HepG2 (cell line): ENCODE data around the gene RABEPK. TPM values are rescaled to one million over a fixed set of nuclear protein-coding genes. Genes with fewer than 3 reads are reported as not detected.

Experiments
- EHMT2 ChIP-seq: fragments of 200-600 bp; sonication (generic); IDR thresholded peaks from 2 replicates; pipeline ENCODE4 v1.7.0; 2017; ENCODE audit warnings: antibody characterized with exemption, low read depth, low read length, borderline replicate concordance
- FOXJ3 ChIP-seq: sonication (generic); formaldehyde crosslinking; IDR thresholded peaks from 2 replicates; pipeline ENCODE4 v1.4.0; 2020; ENCODE audit warnings: missing genetic modification reagents, mild to moderate bottlenecking, borderline replicate concordance
- KMT2A ChIP-seq: sonication (generic); formaldehyde crosslinking; IDR thresholded peaks from 2 replicates; pipeline ENCODE4 v1.4.0; 2020; ENCODE audit warnings: missing genetic modification reagents
- LCORL ChIP-seq, 2 experiments: fragments of 450-650 bp in 1 of 2; sonication (generic) in 1 of 2; formaldehyde crosslinking in 1 of 2; IDR thresholded peaks; 2 replicates each; pipeline versions ENCODE4 v1.5.0 to v1.6.1; 2017 to 2020; ENCODE audit warnings: antibody characterized with exemption in 1 of 2, missing genetic modification reagents in 1 of 2
- MYC ChIP-seq: sonication (generic); formaldehyde crosslinking; IDR thresholded peaks from 2 replicates; pipeline ENCODE4 v1.9.0; 2021; ENCODE audit warnings: missing genetic modification reagents, borderline replicate concordance
- MYPOP ChIP-seq: sonication (generic); formaldehyde crosslinking; IDR thresholded peaks from 2 replicates; pipeline ENCODE4 v1.8.1; 2023; ENCODE audit warnings: mild to moderate bottlenecking, moderate library complexity, missing genetic modification reagents
- NFAT5 ChIP-seq: sonication (generic); formaldehyde crosslinking; IDR thresholded peaks from 2 replicates; pipeline ENCODE4 v1.4.0; 2020; ENCODE audit warnings: missing genetic modification reagents
- NR2C2 ChIP-seq: sonication (generic); formaldehyde crosslinking; IDR thresholded peaks from 2 replicates; pipeline ENCODE4 v1.4.0; 2020; ENCODE audit warnings: missing genetic modification reagents, mild to moderate bottlenecking, moderate library complexity, borderline replicate concordance
- PBX3 ChIP-seq: sonication (generic); formaldehyde crosslinking; IDR thresholded peaks from 2 replicates; pipeline ENCODE4 v1.8.1; 2023; ENCODE audit warnings: missing genetic modification reagents, inconsistent platforms, borderline replicate concordance
- PCBP2 ChIP-seq: fragments of 200-400 bp; formaldehyde crosslinking; optimal IDR thresholded peaks from 2 replicates; pipeline ENCODE3; 2018; ENCODE audit warnings: low read length, low read depth; ENCODE audit not compliant: poor library complexity, severe bottlenecking
- POGK ChIP-seq: sonication (generic); formaldehyde crosslinking; conservative IDR thresholded peaks from 2 replicates; pipeline ENCODE4 v1.8.0; 2022; ENCODE audit warnings: mild to moderate bottlenecking, moderate library complexity, missing genetic modification reagents
- POLR2A ChIP-seq, 2 experiments: IDR thresholded peaks; 2 replicates each; pipeline ENCODE4 v1.6.1; 2011; ENCODE audit warnings: low read depth in 2 of 2, low read length in 2 of 2, mild to moderate bottlenecking in 1 of 2, moderate library complexity in 1 of 2; ENCODE audit not compliant: insufficient read depth in 1 of 2
- RFXAP ChIP-seq: sonication (generic); formaldehyde crosslinking; IDR thresholded peaks from 2 replicates; pipeline ENCODE4 v1.4.0; 2020; ENCODE audit warnings: missing genetic modification reagents, borderline replicate concordance
- SMYD3 ChIP-seq: sonication (generic); formaldehyde crosslinking; IDR thresholded peaks from 2 replicates; pipeline ENCODE4 v1.8.1; 2023; ENCODE audit warnings: mild to moderate bottlenecking, missing genetic modification reagents
- SP140L ChIP-seq: sonication (generic); formaldehyde crosslinking; IDR thresholded peaks from 2 replicates; pipeline ENCODE4 v1.4.0; 2020; ENCODE audit warnings: missing genetic modification reagents, borderline replicate concordance
- TFAP4 ChIP-seq: sonication (generic); IDR thresholded peaks from 2 replicates; pipeline ENCODE4 v1.6.1; 2016; ENCODE audit warnings: low read depth, borderline replicate concordance
- ZNF30 ChIP-seq: sonication (generic); formaldehyde crosslinking; IDR thresholded peaks from 2 replicates; pipeline ENCODE4 v1.5.0; 2020; ENCODE audit warnings: mild to moderate bottlenecking, missing genetic modification reagents
- ZNF496 ChIP-seq: sonication (generic); formaldehyde crosslinking; IDR thresholded peaks from 2 replicates; pipeline ENCODE4 v1.8.1; 2023; ENCODE audit warnings: mild to moderate bottlenecking, moderate library complexity, missing genetic modification reagents; ENCODE audit not compliant: insufficient replicate concordance
- polyA plus RNA-seq, 8 experiments: library from polyadenylated mRNA; depleted of rRNA in 3 of 8; stranded (reverse) in 7 of 8; unstranded in 1 of 8; fragments of >200 nt; fragmentation: Illumina TruSeq in 4 of 8; extraction: Trizol in 4 of 8; gene quantifications; 2 replicates each; pipeline versions ENCODE4 v1.2.1 to v1.2.3, GENCODE V29; 2011 to 2016; ENCODE audit warnings: low read depth in 4 of 8, missing spikeins in 1 of 8, mixed read lengths in 1 of 8; ENCODE audit not compliant: insufficient read depth in 1 of 8
- total RNA-seq, 5 experiments: library from RNA; depleted of rRNA; stranded (reverse); fragments of >200 nt; fragmentation: Illumina TruSeq; extraction: Trizol; gene quantifications; 2 replicates each; pipeline ENCODE4 v1.2.3, GENCODE V29; 2016; ENCODE audit warnings: low read depth in 1 of 5

The RABEPK gene
- total and polyA plus RNA-seq, 2 of the 13 experiments (the other 11 are each of a cell fraction or from before 2014, with no cell fraction given), result 75.5 to 90.0 TPM

- TF ChIP-seq SP140L (CRISPR knock-in tag) (no peak), RFXAP (CRISPR knock-in tag) (peak; percentile 33; the same call in 1 of the 2 replicates), TFAP4 (peak; percentile 76; the same call in 1 of the 2 replicates), MYPOP (CRISPR knock-in tag) (no peak), PBX3 (CRISPR knock-in tag) (no peak), KMT2A (CRISPR knock-in tag) (no peak), PCBP2 (no peak), POGK (CRISPR knock-in tag) (no peak; the same call in 1 of the 2 replicates), LCORL (IDR thresholded peaks at IDR 0.05) (no peak), LCORL (CRISPR knock-in tag; IDR thresholded peaks at IDR 0.05) (no peak), SMYD3 (no peak), EHMT2 (no peak), NFAT5 (CRISPR knock-in tag) (no peak), NR2C2 (CRISPR knock-in tag) (peak; percentile 17; the same call in 1 of the 2 replicates), ZNF30 (no peak), ZNF496 (CRISPR knock-in tag) (no peak), POLR2A (IDR thresholded peaks at IDR 0.05; ENCODE audit: insufficient read depth in 1 of 2, low read depth in 2 of 2, low read length in 2 of 2) (peak; percentile 94), MYC (peak; percentile 93), FOXJ3 (CRISPR knock-in tag) (0 out of 2 replicates have a peak, but pooled peaks have one; percentile 39)
Observed at GRCh38 chr9:125200216-125201047, at the start of gene RABEPK (continued).
